Epithelial cell of prostate (primary cell): ENCODE results near the gene DMXL1.

Experiments used
- DNase-seq: peaks from one replicate; pipeline ENCODE4 v3.0.0-alpha.2; 2011; ENCODE audit warnings: low read depth, low spot score
- H3K27ac ChIP-seq: fragments of 450-650 bp; 2 replicates; pipeline ENCODE4 v1.5.1; 2017; ENCODE audit warnings: mild to moderate bottlenecking

The DMXL1 gene

GRCh38 chr5:119257613-119258012, 186.7 kb downstream of the DMXL1 start:
- DNase-seq: no peak
- H3K27ac ChIP-seq: no peak overlapping the region

DNA sequence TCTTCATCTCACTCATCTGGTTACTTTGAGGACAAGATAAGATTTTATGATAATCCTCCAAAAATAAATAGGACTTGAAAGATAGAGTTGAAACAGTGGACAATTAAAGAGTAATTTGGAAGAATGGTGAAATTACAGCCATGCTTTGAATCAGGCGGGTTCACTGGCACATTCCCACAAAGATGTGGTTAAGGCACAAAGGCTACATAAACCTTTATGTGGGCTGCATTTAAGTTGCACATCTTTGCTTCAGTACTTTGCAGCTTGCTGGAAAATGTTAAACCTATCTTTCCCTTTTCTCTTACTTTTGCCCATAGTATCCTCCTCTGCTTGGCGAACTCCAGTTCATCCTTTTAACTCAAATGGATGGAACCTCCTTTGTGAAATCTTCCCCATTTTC, 192.8 kb downstream of the DMXL1 start:
- no peak for DNase-seq
- no peak overlapping the region for H3K27ac ChIP-seq

GRCh38 chr5:119264186-119264585, 193.3 kb downstream of the DMXL1 start:
- no peak overlapping the region for H3K27ac ChIP-seq
- DNase-seq: no peak

GRCh38 chr5:119267958-119268386, 197.1 kb downstream of the DMXL1 start:
- no peak for DNase-seq

DNA sequence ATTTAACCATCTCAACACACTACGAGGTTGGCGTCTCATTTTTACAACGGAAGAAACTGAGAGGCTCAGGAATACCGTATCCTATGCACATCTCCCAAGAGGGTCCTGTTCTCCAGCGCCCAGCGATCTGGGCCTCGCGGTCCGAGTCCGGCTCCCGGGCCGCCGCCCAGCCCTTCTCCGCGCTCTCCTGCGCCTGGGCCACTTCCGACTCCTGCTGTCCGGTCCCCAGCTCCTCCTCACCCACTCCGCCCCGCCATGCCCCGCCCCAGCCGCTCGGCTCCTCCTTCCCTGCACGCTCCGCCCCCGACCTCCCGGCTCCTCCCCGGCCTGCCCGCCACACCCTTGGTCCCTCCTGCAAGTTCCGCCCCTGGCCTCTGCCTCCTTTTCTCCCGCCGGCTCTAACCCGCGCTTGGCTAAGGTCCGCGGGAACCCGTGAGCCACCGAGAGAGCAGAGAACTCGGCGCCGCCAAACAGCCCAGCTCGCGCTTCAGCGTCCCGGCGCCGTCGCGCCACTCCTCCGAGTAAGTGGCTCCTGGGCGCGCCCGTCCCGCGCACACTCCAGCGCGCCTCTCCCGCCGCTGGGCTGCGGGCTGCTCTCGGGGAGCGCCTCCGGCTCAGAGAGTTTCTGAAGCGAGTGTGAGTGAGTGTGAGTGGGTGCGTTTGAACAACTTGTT, 197.6 kb downstream of the DMXL1 start:
- peak; percentile 61 for DNase-seq
- peak overlapping the region; percentile 81 for H3K27ac ChIP-seq

More at GRCh38 chr5:119267958-119268386, 197.1 kb downstream of the DMXL1 start:
- H3K27ac ChIP-seq: peak overlapping the region; percentile 81

DNA sequence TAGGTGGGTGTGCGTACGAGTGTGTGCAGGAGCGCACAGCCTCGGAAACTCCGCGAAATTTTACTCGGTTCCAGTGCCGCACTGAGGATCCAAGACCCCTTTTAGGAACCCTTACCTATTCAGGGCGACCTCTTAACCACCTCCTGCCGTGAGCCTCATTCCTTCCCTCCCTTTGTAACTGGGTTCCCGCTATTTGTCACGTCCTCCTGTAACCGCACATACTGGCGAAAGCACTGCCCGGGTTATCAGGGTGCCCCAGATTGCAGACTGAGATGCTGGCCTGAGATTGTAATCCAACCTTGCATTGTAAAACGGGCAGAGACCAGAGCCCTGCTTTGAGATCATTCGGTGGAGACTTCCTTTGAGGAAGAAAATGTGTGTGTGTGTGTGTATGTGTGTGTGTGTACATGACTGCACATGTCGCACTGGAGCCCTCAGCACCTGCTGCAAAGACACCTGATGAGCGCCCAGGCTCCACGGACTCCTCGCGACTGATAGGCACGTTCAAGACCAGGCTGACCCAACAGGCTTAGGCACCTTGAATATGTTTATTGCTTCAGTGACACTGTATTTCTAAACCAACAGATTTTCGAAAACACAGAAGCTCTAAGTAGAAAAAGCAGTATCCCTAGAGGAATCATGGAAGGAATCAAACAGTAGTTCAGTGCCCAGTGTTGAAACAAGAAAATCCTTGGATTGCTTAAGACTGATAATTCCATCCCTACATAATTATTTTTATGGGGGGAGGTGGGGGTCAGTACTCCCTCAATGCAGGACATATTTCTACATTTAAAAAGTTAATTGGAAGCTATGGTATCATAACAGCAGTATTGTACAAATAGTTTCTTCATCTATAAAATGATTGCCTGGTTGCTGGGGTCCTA, 198.4 kb downstream of the DMXL1 start:
- DNase-seq: no peak
- peak overlapping the region; percentile 81 for H3K27ac ChIP-seq

- H3K27ac ChIP-seq: no peak overlapping the region
- no peak for DNase-seq
These were observed 199.3 kb downstream of the DMXL1 start for GRCh38 chr5:119270121-119270565.

- no peak overlapping the region for H3K27ac ChIP-seq
- no peak for DNase-seq
These were observed 200.3 kb downstream of the DMXL1 start for GRCh38 chr5:119270960-119271757.

GRCh38 chr5:119271758-119272730, 201.2 kb downstream of the DMXL1 start:
- no peak overlapping the region for H3K27ac ChIP-seq
- DNase-seq: no peak

DNA sequence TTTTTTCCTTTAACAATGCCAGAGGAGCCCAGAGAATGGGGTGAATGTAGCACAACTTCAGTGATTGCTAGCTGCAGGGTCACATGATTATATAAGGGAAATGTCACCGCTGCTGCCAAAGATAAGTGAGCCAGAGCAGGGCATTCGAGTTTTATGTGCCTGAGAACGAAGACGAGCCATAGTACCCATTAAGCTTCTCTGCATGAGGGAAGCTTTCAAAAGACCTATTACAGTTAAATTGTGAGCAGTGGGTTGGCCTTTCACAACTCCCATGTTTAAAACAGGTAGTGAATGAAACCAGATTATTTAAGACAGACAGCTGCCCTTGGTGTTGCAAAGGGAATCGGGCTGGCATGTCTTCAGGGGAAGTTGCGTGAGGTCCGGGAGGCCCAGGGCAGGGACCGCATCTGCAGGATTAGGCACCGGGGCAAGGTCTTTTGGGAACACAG, 202.5 kb downstream of the DMXL1 start:
- H3K27ac ChIP-seq: peak overlapping the region; percentile 99
- no peak for DNase-seq

DNA sequence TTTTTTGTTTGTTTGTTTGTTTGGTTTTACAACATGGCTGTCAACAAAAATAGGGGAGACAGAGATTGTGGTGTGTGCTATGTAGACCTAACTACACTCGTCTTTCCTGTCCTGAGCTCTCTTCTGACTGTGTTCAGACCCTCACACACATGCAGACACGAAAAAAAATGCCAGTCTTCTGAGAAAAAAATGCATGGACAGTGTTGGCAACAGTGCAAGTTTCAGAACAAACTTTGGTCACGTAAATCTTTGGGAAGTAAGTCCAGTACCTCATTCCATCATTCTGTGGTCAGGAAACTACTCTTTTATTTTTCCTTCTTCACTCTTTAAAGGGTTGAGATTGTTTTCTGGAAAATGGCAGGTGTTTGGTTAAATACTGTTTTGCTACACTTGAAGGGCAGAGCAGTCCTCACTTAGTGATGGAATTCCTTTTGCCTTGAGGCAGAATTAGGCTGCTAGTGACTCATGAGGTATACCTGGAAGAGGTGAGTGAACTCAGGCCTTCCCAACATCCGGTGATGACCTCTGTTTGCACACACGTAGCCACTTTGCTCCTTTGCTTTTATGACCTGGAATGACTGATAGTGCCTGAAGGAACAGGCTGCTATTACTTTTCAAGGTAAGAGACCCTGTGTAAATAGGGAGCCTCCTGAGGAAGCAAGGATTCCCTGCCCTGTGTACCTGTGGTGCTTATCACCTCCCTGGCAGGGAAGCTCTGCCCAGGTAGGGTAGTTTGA, 203.3 kb downstream of the DMXL1 start:
- DNase-seq: peak; percentile 79
- H3K27ac ChIP-seq: peak overlapping the region; percentile 99

- H3K27ac ChIP-seq: peak overlapping the region; percentile 99
- no peak for DNase-seq
These were observed 203.9 kb downstream of the DMXL1 start for GRCh38 chr5:119274767-119275130.

DNA sequence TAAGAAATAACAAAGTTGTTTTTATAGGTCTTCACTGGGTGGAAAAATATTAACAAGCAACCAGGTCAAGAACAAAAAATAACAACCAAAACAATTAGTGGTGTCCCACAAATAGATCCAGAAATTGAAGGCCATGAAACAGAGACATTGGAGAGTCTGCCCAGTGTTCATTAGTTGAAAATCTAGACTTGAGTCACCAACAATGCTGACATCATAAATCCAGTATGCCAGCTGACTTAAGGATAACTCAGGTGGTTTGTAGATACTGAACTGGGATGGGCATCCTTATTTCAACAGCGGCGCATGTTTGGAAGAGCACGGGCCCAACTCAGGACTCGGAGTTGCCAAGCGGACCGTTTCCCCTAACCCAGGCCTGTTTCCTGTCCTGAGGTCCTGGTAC, 204.3 kb downstream of the DMXL1 start:
- peak; percentile 67 for DNase-seq
- peak overlapping the region; percentile 99 for H3K27ac ChIP-seq

DNA sequence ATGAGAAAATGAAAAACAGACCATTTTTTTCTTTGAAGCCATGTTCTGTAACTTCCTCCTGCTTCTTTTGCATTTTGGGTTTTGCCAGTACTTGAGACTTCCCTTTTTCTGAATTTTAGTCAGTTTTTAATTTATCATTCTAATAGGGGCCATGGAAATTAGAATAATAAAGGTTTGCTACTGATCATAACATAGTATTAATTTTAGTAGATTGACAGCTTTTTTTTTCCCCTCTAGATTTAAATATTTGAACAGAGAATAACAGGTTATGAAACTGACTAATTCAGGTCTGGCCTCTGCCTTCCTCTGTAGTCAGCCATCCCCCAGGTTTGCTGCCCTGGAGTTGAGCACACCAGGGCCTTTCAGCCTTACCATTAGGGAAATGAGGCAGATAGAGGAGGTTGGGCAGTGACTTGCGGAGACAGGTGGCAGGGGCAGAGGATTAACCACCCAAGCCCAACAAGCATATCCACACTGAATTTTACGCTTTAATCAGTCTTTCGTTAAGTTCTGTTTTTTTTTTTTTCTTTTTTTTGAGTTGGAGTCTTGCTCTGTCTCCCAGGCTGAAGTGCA, 204.8 kb downstream of the DMXL1 start:
- DNase-seq: no peak
- peak overlapping the region; percentile 99 for H3K27ac ChIP-seq

GRCh38 chr5:119276978-119277377, 206.1 kb downstream of the DMXL1 start:
- DNase-seq: no peak
- H3K27ac ChIP-seq: no peak overlapping the region

DNA sequence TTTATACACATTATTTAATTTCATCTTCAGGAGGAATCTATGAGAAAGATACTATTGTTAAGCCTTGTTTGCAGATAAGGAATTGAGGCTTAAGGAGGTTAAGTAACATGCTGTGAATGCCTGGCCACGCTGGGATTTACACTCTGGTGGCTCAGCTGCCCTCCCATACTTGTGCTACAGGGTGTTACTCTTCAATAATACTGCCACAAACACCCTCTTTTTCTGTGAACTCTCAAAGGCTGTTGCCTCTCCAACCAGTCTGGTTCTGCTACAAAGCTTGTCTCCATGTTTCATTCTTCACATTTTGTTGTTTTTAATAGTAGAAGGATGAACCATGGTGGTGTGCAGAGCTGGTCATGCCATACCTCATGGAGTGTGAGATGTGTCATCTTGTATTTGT, 208.2 kb downstream of the DMXL1 start:
- DNase-seq: no peak
- no peak overlapping the region for H3K27ac ChIP-seq

GRCh38 chr5:119280380-119280779, 209.5 kb downstream of the DMXL1 start:
- DNase-seq: no peak
- H3K27ac ChIP-seq: no peak overlapping the region

DNA sequence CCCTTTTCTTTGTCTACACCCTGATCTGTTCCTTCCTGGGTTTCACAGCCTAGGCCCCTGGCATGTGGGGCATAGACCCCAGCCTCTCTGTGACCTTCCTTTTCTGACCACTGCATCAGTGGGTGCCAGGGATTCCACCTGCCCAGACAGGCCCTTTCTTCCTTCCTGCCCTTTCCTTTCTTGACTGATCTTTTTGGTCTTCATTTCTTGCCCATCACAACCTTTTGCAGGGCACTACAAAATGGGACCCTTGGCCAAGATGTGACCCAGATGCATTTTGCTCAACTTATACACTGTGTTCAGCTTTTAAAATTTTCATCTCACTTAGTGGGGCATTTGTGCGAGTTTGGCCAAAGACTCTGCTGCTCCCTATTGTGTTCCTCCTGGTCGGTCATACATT, 211.7 kb downstream of the DMXL1 start:
- no peak for DNase-seq
- no peak overlapping the region for H3K27ac ChIP-seq
